Stimulated activated CD8-positive, alpha-beta memory T cell treated with anti-CD3 and anti-CD28 coated beads, Interleukin-12 subunit alpha, Interleukin-12 subunit beta, amount 100 ng/mL, for 4 hours (primary cell): ENCODE measurements around the gene KDM6B.
A peak's percentile ranks its signal among the peaks of the same experiment; 100 is the strongest.

Experiments used
- DNase-seq: peaks from one replicate; pipeline ENCODE4 v3.0.0-alpha.2; 2020; ENCODE audit warnings: low read depth

KDM6B gene

DNA sequence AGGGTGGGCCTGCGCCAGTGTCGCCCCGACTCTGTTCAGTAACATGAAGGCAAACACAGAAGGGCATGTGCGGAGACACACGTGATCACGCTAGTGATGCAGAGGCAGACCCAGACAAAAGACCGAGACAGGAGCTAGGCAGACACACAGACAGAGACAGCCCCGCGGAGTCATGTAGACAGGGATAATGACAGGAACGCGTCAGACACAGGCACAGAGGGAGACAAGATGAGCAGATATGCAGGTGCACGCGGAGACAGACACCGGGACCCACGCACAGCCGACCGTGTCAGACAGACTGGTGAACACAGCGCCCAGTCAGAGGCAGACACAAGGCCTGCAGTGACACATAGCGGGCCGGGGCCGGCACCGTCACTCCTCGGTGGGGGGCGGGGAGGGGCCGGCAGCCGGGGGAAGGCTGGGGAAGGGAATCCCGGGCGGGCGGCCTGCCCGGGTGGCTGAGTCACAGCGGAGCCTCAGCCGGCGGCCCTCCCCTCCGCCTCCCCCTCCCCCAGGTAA is 7.4 kb downstream of the KDM6B start:
- peak; percentile 97 for DNase-seq

DNA sequence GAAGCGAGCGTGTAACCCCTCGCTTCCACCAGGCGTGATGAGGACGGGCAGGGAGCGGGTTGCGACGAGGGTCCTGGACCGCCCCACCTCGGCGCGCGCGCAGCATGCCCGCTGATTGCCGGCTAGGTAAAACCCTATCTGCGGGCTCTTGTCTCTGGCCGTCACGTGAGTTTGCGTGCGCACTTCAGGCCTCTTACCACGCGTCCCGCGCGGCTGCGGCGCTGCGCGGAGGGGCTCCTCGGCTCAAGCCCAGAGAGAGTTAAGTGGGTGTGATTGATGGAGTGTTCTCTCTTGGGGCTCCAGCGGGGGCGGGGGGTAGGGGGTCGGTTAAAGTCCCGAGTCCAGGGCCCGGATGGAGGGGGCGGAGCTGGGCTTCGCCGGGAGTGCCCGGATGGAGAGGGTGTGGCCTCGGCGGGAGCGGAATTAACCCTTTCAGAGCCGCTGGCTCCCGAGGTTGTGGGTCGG is 7.9 kb downstream of the KDM6B start:
- DNase-seq = peak; percentile 85

DNA sequence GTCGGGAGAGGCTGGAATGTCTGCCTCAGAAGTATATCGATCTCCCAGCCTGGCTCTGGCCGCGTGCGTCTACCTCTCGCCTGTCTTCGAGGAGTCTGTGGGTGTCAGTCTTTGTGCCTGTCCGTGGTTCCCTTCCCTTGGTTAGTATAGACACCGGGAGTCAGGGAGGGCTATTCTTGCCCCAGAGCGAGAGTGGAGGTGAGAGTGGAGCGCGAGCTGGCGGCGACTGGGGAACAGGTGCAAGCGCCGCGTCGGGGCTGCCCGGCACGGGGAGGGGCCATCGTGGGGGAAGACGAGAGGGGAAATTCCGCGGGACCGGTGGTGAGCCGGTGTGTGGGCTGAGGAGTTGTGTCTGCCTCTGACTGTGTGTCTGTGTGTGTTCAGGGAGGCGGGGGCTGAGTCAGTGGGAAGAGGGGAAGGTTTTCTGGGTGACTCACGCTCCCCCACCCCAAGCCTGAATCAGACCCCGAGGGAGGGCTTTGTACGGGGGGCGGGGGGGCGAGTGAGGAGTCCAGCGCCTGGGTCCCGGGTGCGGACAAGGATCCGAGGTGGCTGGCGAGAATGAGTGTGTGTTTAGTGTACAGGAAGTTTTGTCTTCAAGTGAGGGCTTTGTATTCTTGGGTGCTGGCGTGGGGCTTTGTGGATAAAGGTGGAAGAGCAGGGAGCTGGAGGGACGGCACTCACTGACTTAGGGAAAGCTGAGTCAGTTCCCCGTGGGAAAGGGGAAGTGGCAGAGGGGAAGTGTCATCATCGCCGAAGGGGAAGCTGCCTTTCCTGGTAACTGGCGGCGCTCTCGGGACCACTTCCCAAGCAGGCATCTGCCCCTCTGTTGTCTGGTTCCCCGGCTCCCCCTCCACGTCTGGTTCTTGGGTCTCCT is 8.6 kb downstream of the KDM6B start:
- DNase-seq = peak; percentile 97

DNA sequence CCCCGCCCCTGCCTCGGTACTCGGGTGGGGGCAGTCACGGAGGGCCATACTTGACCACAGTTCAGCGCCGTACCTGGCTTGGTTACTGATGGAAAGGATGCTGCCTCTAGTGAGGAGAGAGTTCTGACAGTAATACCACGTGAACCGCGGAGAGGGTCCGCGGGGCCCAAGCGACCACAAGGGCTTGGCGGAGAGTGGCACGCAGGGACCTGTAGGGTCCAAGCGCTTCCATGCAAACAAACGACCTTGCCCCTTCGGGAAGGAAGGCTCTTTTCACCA is 9.2 kb downstream of the KDM6B start:
- DNase-seq = no peak

DNA sequence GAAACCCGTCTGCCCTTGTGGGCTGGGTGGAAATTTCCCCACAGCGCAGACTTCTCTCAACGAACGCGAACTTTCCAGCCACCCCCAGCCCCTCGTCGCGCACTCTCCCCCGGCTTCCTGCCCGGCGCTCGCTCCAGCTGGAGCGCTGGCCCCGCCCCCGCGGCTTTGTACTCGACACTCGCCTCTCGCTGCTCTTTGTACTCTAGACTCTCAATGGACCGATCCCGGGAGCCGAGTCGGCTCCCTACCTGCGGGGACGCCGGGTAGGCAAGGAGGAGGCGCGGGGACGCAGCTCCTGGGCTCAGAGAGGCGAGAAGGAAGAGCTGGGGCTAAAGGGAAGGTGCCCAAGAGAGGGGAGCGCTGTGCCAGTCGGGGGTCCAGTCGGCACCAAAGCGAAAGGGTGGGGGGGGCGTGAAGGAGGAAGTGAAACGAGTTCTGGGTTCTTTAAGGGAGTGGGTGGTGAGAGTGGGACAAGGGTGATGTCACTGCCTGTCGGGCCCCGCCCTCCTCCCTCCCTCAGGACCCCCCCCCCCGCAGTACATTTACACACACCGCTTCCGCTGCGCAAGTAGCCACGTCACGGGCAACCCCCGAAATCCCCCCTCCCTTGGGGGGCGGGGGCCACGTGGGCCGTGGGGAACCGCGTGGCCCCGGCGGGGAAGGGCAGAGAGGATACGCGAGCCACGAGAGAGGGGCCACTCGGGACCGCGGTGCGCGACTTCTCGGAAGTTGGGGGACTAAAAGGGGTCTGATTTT is 9.7 kb downstream of the KDM6B start:
- DNase-seq = peak; percentile 94

DNA sequence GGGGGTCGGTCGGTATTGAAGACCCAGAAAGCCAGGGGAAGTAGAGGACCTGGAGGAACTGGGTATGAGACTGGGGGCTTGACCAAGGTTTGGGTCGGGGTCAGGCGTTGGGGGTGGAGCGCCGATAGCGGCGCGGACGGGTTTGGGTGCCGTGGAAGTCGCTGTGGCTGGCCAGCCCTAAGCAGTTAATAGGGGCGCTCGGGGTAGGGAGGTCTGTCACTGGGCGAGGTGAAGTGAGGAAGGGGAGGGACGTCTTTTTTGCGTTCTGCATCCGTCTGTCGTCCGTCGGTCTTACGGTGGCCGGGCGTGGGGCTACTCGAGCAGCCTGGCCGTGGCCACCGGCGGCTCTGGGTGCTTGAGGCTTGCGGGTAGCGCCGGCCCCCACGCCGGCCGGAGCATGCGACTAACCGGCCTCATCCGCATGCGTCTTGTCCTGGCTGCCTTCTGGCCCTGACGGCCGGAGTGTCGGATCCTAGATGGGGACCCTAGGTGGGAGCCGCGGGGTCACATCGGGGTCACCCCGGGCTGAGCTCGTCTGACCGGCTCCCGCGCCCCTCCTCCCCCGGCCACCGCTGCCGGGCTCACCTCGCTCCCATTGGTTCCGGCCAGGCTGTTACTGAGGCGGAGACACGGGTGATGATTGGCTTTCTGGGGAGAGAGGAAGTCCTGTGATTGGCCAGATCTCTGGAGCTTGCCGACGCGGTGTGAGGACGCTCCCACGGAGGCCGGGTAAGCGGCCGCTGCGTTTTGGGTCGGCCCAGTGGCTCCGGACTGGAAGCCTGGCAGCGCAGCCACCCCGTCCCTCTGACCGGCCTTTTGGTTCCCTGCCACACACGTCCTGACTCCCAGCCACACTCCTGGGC is 10.5 kb downstream of the KDM6B start:
- peak; percentile 72 for DNase-seq

DNA sequence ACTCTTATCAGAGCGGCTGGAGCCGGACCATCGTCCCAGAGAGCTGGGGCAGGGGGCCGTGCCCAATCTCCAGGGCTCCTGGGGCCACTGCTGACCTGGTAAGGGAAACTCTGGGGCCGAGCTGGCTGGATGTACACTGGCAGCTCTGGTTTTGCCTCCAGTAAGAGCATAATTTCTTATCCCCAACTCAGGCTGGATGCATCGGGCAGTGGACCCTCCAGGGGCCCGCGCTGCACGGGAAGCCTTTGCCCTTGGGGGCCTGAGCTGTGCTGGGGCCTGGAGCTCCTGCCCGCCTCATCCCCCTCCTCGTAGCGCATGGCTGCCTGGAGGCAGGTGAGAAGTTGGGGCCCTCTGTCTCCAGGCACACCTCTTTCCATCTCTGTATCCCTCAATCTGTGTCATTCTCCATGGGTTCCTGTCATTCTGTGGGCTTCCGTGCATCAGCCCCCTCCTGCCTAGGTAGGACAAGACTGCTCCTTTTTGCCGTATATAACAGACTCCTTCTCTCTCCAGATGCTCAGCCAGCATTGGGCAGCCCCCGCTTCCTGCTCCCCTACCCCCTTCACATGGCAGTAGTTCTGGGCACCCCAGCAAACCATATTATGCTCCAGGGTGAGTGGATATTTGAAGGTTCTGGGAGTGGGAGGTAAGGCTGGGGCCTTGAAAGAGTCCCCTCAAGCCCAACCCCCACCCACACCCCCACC is 11.5 kb downstream of the KDM6B start:
- DNase-seq = no peak

DNA sequence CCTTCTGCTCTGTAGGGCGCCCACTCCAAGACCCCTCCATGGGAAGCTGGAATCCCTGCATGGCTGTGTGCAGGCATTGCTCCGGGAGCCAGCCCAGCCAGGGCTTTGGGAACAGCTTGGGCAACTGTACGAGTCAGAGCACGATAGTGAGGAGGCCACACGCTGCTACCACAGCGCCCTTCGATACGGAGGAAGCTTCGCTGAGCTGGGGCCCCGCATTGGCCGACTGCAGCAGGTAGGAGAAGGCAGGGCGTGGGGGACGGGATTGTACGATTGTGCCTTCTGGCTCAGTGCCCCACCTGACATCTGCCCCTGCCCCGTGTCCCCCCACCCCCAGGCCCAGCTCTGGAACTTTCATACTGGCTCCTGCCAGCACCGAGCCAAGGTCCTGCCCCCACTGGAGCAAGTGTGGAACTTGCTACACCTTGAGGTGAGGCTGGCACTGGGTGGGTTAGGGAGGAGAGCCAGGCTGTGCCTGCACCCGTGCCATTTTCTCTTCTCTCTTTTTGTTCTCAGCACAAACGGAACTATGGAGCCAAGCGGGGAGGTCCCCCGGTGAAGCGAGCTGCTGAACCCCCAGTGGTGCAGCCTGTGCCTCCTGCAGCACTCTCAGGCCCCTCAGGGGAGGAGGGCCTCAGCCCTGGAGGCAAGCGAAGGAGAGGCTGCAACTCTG is 12.2 kb downstream of the KDM6B start:
- DNase-seq = no peak

DNA sequence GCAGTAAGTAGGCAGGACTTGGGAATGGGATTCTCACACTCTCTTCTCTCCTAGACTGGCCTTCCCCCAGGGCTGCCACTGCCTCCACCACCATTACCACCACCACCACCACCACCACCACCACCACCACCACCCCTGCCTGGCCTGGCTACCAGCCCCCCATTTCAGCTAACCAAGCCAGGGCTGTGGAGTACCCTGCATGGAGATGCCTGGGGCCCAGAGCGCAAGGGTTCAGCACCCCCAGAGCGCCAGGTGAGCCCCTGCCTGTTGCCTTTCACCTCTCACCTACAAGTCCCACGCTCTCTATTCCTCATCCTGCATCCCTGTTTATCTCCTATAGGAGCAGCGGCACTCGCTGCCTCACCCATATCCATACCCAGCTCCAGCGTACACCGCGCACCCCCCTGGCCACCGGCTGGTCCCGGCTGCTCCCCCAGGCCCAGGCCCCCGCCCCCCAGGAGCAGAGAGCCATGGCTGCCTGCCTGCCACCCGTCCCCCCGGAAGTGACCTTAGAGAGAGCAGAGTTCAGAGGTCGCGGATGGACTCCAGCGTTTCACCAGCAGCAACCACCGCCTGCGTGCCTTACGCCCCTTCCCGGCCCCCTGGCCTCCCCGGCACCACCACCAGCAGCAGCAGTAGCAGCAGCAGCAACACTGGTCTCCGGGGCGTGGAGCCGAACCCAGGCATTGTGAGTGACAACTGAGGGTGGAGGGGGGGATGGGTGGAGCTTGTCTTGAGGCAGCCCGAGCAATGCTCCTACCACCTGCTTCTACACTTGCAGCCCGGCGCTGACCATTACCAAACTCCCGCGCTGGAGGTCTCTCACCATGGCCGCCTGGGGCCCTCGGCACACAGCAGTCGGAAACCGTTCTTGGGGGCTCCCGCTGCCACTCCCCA is 13.0 kb downstream of the KDM6B start:
- DNase-seq = no peak

DNA sequence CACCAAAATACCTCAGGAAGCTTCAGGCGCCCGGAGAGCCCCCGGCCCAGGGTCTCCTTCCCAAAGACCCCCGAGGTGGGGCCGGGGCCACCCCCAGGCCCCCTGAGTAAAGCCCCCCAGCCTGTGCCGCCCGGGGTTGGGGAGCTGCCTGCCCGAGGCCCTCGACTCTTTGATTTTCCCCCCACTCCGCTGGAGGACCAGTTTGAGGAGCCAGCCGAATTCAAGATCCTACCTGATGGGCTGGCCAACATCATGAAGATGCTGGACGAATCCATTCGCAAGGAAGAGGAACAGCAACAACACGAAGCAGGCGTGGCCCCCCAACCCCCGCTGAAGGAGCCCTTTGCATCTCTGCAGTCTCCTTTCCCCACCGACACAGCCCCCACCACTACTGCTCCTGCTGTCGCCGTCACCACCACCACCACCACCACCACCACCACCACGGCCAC is 14.1 kb downstream of the KDM6B start:
- DNase-seq = no peak

DNA sequence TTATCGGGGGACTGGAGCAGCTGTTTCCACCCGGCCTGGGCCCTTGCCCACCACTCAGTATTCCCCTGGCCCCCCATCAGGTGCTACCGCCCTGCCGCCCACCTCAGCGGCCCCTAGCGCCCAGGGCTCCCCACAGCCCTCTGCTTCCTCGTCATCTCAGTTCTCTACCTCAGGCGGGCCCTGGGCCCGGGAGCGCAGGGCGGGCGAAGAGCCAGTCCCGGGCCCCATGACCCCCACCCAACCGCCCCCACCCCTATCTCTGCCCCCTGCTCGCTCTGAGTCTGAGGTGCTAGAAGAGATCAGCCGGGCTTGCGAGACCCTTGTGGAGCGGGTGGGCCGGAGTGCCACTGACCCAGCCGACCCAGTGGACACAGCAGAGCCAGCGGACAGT is 14.7 kb downstream of the KDM6B start:
- no peak for DNase-seq

DNA sequence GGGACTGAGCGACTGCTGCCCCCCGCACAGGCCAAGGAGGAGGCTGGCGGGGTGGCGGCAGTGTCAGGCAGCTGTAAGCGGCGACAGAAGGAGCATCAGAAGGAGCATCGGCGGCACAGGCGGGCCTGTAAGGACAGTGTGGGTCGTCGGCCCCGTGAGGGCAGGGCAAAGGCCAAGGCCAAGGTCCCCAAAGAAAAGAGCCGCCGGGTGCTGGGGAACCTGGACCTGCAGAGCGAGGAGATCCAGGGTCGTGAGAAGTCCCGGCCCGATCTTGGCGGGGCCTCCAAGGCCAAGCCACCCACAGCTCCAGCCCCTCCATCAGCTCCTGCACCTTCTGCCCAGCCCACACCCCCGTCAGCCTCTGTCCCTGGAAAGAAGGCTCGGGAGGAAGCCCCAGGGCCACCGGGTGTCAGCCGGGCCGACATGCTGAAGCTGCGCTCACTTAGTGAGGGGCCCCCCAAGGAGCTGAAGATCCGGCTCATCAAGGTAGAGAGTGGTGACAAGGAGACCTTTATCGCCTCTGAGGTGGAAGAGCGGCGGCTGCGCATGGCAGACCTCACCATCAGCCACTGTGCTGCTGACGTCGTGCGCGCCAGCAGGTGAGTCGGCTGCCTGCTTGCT is 15.2 kb downstream of the KDM6B start:
- DNase-seq = no peak

DNA sequence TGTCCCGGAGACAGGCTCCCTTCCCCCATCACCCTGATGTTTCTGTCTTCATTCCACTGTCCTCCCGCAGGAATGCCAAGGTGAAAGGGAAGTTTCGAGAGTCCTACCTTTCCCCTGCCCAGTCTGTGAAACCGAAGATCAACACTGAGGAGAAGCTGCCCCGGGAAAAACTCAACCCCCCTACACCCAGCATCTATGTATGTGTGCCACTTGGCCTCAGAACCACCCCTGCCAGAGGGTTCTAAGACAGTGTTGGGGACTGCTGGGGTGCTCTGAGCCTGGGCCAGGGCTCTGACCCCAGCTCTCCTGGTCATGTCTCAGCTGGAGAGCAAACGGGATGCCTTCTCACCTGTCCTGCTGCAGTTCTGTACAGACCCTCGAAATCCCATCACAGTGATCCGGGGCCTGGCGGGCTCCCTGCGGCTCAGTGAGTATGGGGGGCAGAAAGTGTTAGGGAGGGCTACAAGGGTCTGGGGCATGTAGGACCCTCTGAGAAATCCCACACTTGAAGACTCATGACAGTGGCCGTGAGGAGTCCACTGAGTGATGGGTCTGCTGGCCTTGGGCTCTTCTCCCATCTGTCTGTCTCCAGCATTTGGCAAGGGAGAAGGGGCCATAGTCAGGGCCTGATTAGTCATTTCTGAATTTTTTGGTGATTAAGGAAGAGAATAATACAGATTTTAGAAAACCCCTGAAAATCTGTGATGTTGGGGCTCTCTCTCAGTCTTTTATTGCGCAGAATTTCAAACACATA is 15.9 kb downstream of the KDM6B start:
- DNase-seq = no peak

DNA sequence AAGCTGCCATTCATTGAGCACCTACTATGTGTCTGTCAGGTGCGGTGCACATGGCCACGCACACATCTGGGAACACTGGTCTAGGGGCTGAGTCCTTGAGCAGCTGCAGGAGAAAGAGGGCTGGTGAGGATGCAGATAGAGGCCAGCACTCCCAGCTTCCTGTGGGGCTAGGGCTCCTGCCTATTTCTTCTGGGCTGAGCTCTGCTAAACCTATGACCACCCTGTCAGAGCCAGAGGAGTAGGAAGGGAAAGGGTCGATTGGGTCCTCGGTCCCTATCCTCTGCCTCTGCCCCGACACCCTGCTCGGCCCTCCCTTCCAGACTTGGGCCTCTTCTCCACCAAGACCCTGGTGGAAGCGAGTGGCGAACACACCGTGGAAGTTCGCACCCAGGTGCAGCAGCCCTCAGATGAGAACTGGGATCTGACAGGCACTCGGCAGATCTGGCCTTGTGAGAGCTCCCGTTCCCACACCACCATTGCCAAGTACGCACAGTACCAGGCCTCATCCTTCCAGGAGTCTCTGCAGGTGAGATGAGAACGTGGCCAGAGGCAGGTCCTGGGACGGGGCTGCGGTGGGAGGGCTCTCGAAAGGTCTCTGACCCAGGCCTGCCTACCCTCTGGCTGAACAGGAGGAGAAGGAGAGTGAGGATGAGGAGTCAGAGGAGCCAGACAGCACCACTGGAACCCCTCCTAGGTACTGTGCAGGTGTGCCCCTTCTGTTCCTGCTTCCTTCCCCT is 16.9 kb downstream of the KDM6B start:
- no peak for DNase-seq

DNA sequence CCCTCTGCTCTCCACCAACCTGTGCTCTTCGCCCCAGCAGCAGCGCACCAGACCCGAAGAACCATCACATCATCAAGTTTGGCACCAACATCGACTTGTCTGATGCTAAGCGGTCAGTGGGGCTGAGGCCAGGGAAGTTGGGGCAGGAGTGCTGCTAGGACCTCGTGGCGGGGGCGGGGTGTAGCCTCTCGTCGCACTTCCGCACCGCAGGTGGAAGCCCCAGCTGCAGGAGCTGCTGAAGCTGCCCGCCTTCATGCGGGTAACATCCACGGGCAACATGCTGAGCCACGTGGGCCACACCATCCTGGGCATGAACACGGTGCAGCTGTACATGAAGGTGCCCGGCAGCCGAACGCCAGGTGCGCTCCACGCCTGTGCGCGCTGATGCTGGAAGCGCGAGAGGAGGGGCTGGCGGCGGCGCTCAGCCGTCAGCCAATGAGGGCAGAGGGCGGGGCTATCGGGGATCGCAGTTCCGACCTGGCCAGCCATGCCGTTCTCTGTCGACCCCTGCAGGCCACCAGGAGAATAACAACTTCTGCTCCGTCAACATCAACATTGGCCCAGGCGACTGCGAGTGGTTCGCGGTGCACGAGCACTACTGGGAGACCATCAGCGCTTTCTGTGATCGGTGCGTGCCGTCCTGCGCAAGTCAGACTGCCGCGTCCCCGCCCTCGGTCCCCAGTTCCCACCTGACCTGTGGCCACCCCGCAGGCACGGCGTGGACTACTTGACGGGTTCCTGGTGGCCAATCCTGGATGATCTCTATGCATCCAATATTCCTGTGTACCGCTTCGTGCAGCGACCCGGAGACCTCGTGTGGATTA is 17.6 kb downstream of the KDM6B start:
- DNase-seq = peak; percentile 81

DNA sequence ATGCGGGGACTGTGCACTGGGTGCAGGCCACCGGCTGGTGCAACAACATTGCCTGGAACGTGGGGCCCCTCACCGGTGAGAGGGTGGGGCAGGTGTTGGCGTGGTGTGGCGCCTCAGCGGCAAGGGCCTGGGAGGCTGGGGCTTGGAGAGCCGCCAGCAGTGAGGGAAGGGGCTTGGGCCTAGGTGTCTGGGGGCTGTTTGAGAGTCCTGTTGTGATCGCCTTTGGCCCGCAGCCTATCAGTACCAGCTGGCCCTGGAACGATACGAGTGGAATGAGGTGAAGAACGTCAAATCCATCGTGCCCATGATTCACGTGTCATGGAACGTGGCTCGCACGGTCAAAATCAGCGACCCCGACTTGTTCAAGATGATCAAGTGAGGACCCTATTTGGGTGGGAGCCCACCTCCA is 18.2 kb downstream of the KDM6B start:
- DNase-seq = peak; percentile 10
